SK-N-MC (cell line): ENCODE data around the gene HAO2.

ENCODE experiments used
- EZH2 ChIP-seq: fragments of 200-600 bp; sonication (generic); IDR thresholded peaks from one replicate; pipeline ENCODE4 v1.6.1; 2017; ENCODE audit warnings: antibody characterized with exemption
- POLR2AphosphoS5 ChIP-seq: IDR thresholded peaks from 2 replicates; pipeline ENCODE4 v1.6.1; 2012; ENCODE audit warnings: mild to moderate bottlenecking, low read depth, low read length, borderline replicate concordance

GRCh38 chr1:119419109-119419508 lies 50.5 kb downstream of the HAO2 start:
- TF ChIP-seq EZH2: no peak
- no peak for TF ChIP-seq POLR2AphosphoS5
